Measurements from ENCODE around the gene TTC39C.
"Not testable (repeated sequence)": the region's sequence is repeated elsewhere in the genome, so short reads cannot be mapped to it uniquely, and the experiment has no call there.

TTC39C gene

DNA sequence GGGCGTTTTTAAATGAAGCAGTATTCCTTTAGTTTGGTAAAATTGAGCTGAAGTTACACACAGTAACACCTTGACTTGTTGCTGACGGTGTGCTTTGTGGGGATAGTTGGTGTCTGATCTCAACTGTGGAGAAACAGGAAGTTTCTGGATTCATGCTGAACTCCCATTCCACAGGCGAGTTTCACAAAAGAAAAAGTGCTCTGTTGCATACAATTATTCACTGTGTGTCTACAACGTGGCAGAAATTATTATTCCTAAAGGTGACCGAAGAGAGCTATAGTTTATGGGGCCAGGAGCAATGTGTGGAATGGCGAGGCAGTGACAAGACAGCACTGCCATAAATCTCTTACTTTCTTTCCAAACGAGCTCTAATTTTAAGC lies 123.8 kb downstream of the TTC39C start:
- no peak overlapping the region for H3K27ac ChIP-seq
- no peak for TF ChIP-seq ZFX (IDR thresholded peaks at IDR 0.05; ENCODE audit: borderline replicate concordance)
- TF ChIP-seq, protein P1, sequence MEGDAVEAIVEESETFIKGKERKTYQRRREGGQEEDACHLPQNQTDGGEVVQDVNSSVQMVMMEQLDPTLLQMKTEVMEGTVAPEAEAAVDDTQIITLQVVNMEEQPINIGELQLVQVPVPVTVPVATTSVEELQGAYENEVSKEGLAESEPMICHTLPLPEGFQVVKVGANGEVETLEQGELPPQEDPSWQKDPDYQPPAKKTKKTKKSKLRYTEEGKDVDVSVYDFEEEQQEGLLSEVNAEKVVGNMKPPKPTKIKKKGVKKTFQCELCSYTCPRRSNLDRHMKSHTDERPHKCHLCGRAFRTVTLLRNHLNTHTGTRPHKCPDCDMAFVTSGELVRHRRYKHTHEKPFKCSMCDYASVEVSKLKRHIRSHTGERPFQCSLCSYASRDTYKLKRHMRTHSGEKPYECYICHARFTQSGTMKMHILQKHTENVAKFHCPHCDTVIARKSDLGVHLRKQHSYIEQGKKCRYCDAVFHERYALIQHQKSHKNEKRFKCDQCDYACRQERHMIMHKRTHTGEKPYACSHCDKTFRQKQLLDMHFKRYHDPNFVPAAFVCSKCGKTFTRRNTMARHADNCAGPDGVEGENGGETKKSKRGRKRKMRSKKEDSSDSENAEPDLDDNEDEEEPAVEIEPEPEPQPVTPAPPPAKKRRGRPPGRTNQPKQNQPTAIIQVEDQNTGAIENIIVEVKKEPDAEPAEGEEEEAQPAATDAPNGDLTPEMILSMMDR (IDR thresholded peaks at IDR 0.05): no peak

GRCh38 chr18:24138789-24139616 lies 124.4 kb downstream of the TTC39C start, which contains the start of gene CABYR:
CABYR (plus strand) TSS chr18:24139062; CDS start chr18:24143115, 4,053 bp downstream.
- TF ChIP-seq, protein P1 (IDR thresholded peaks at IDR 0.05): no peak
- no peak for TF ChIP-seq ZFX (IDR thresholded peaks at IDR 0.05; ENCODE audit: borderline replicate concordance)
- no peak within 1 kb of the TSS for H3K27ac ChIP-seq

GRCh38 chr18:24140697-24141096 lies 126.1 kb downstream of the TTC39C start:
- H3K27ac ChIP-seq: no peak overlapping the region
- TF ChIP-seq ZFX (IDR thresholded peaks at IDR 0.05; ENCODE audit: borderline replicate concordance): no peak
- TF ChIP-seq, protein P1 (IDR thresholded peaks at IDR 0.05): no peak

DNA sequence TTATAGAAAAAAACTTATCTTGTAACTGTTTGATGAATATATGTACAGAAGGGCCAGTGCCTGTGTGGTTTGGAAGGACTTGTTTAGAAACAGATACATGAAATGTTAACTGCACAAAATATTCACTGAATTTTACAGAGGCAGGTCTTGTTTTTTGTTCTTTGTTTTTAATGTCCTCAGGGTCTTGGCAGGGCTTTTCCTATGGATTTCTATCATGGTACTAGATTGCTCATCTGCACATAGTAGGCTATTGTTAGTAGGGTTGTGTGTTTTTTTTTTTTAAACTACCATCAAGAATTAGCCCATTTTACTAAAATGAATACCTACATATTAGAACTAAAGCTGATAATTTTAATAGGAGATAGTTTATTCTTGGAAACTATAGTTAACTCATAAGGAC lies 127.8 kb downstream of the TTC39C start:
- TF ChIP-seq, protein P1 (IDR thresholded peaks at IDR 0.05): no peak
- TF ChIP-seq ZFX (IDR thresholded peaks at IDR 0.05; ENCODE audit: borderline replicate concordance): no peak
- no peak overlapping the region for H3K27ac ChIP-seq

GRCh38 chr18:24149591-24149990 lies 135.0 kb downstream of the TTC39C start:
- not testable (repeated sequence) for H3K27ac ChIP-seq

GRCh38 chr18:24153397-24153796 lies 138.8 kb downstream of the TTC39C start:
- no peak overlapping the region for H3K27ac ChIP-seq
- TF ChIP-seq, protein P1 (IDR thresholded peaks at IDR 0.05): no peak
- no peak for TF ChIP-seq ZFX (IDR thresholded peaks at IDR 0.05; ENCODE audit: borderline replicate concordance)

DNA sequence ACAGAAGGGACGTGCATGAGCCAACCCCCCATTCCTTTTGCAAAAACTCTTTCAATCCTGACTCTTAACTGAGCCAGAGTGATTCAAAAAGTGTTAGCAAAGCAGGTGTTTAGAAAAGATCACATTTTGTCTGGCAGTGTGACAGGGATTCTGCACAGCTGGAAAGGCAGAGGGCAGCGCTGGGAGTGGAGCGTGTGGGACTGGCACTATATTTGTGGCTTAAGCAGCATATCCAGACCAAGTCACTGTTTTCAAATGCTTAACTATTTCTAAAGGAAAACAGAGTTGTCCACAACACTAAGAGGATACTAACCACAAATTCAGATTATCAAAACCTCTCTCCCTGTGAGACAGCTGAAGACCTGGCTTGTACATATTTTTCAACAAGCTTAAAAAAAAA lies 143.3 kb downstream of the TTC39C start:
- TF ChIP-seq ZFX (IDR thresholded peaks at IDR 0.05; ENCODE audit: borderline replicate concordance): no peak
- TF ChIP-seq, protein P1 (IDR thresholded peaks at IDR 0.05): no peak
- H3K27ac ChIP-seq: no peak overlapping the region

Measured in 22Rv1 (cell line).